Endothelial cell of umbilical vein (primary cell): ENCODE results near the gene XRN2. TPM values are rescaled to one million over a fixed set of nuclear protein-coding genes. Genes with fewer than 3 reads are reported as not detected.

Experiments used
- BruUV-seq: library from RNA; stranded (reverse); fragments of 400-500 nt; replicated peaks from 2 replicates; lab custom pipeline; 2021; lab: Mats Ljungman, UMichigan
- CTCF ChIA-PET: fragments of 300-600, 350-600 bp; sonication (Branson Sonifier 250); formaldehyde crosslinking; loops from one replicate; lab custom pipeline; 2021; ENCODE audit warnings: antibody characterized with exemption, inconsistent platforms; lab: Charles Lee
- POLR2A ChIA-PET: fragments of 300-600, 350-600 bp; sonication (Branson Sonifier 250); formaldehyde crosslinking; loops from one replicate; lab custom pipeline; 2021; ENCODE audit warnings: antibody characterized with exemption, inconsistent platforms; lab: Charles Lee
- DNase-seq: peaks from one replicate; pipeline ENCODE4 v3.0.0-alpha.2; 2011; ENCODE audit warnings: low read depth, low spot score
- FAIRE-seq: peaks from 2 replicates; lab custom pipeline; 2011; peaks lifted over from hg19 to GRCh38; lab: Jason Lieb, UNC
- H2AFZ ChIP-seq: 2 replicates; pipeline ENCODE4 v1.6.0; 2012; ENCODE audit warnings: low read depth, low read length, control low read depth, inconsistent platforms
- H3K27ac ChIP-seq: 2 replicates; pipeline ENCODE4 v1.5.1; 2011; ENCODE audit warnings: low read depth, mild to moderate bottlenecking, control low read depth, low read length, moderate library complexity; ENCODE audit not compliant: insufficient read depth
- H3K27me3 ChIP-seq, 2 experiments: 2 replicates each; pipeline versions ENCODE4 v1.6.0 to v1.6.1; 2011; ENCODE audit warnings: low read length in 2 of 2, mixed read lengths in 1 of 2; ENCODE audit not compliant: control insufficient read depth in 2 of 2, insufficient read depth in 2 of 2
- H3K36me3 ChIP-seq, 2 experiments: 2 replicates in 1 of 2; 3 replicates in 1 of 2; pipeline ENCODE4 v1.5.1; 2011; ENCODE audit warnings: low read length in 2 of 2, mild to moderate bottlenecking in 1 of 2, moderate library complexity in 1 of 2; ENCODE audit not compliant: control insufficient read depth in 2 of 2, insufficient read depth in 2 of 2; ENCODE audit errors: extremely low read depth in 1 of 2
- H3K4me1 ChIP-seq: 3 replicates; pipeline ENCODE4 v1.5.1; 2011; ENCODE audit warnings: mild to moderate bottlenecking, low read length; ENCODE audit not compliant: control insufficient read depth, insufficient read depth; ENCODE audit errors: extremely low read depth
- H3K4me2 ChIP-seq: 2 replicates; pipeline ENCODE4 v1.6.1; 2011; ENCODE audit warnings: low read length, control low read depth, mixed read lengths; ENCODE audit not compliant: insufficient read depth
- H3K4me3 ChIP-seq, 3 experiments: fragments of 200-600 bp in 1 of 3; sonication (generic), shearing (Covaris generic) in 1 of 3; replicated peaks in 1 of 3; 2 replicates each; pipeline ENCODE4 v1.5.1; 2011 to 2016; ENCODE audit warnings: control low read depth in 3 of 3, low read length in 3 of 3, mild to moderate bottlenecking in 2 of 3, inconsistent platforms in 1 of 3, low read depth in 1 of 3, moderate library complexity in 1 of 3; ENCODE audit not compliant: insufficient read depth in 1 of 3
- H3K79me2 ChIP-seq: 2 replicates; pipeline ENCODE4 v1.6.0; 2012; ENCODE audit warnings: low read length, inconsistent platforms; ENCODE audit not compliant: control insufficient read depth, insufficient read depth
- H3K9ac ChIP-seq: replicated peaks from 2 replicates; pipeline ENCODE3; 2011; ENCODE audit warnings: low read length, control low read depth; ENCODE audit not compliant: insufficient read depth; ENCODE audit errors: extremely low read depth
- H3K9me1 ChIP-seq: replicated peaks from 3 replicates; pipeline ENCODE4 v1.6.0; 2011; ENCODE audit warnings: mild to moderate bottlenecking, low read length; ENCODE audit not compliant: control insufficient read depth, insufficient read depth; ENCODE audit errors: extremely low read depth
- H3K9me3 ChIP-seq: replicated peaks from 2 replicates; pipeline ENCODE4 v1.5.1; 2012; ENCODE audit warnings: low read length, inconsistent platforms; ENCODE audit not compliant: control insufficient read depth, insufficient read depth
- H4K20me1 ChIP-seq: replicated peaks from 2 replicates; pipeline ENCODE3; 2011; ENCODE audit warnings: mild to moderate bottlenecking, low read length; ENCODE audit not compliant: control insufficient read depth, insufficient read depth; ENCODE audit errors: extremely low read depth
- EZH2 ChIP-seq: IDR thresholded peaks from 2 replicates; pipeline ENCODE4 v1.6.1; 2012; ENCODE audit warnings: borderline replicate concordance, low read depth, mild to moderate bottlenecking, moderate library complexity, low read length, inconsistent platforms; ENCODE audit not compliant: severe bottlenecking
- FOS ChIP-seq: IDR thresholded peaks from 2 replicates; pipeline ENCODE4 v1.6.1; 2011; ENCODE audit warnings: mild to moderate bottlenecking, low read length, moderate library complexity, borderline replicate concordance; ENCODE audit not compliant: insufficient read depth
- GATA2 ChIP-seq: IDR thresholded peaks from 2 replicates; pipeline ENCODE4 v1.7.0; 2011; ENCODE audit warnings: low read depth, mild to moderate bottlenecking, moderate library complexity, mixed read lengths, low read length; ENCODE audit not compliant: insufficient read length, insufficient read depth
- JUN ChIP-seq: IDR thresholded peaks from 2 replicates; pipeline ENCODE4 v1.6.1; 2011; ENCODE audit warnings: borderline replicate concordance, low read depth; ENCODE audit not compliant: insufficient read length, insufficient read depth
- MYC ChIP-seq: IDR thresholded peaks from one replicate; pipeline ENCODE4 v1.6.1; 2011; ENCODE audit warnings: mild to moderate bottlenecking, low read depth, low read length
- POLR2A ChIP-seq: IDR thresholded peaks from 2 replicates; pipeline ENCODE4 v1.6.1; 2012; ENCODE audit warnings: low read depth, mild to moderate bottlenecking, control low read depth, low read length
- POLR2AphosphoS5 ChIP-seq: IDR thresholded peaks from 2 replicates; pipeline ENCODE4 v1.6.1; 2012; ENCODE audit warnings: low read depth, mild to moderate bottlenecking, control low read depth, low read length, moderate library complexity; ENCODE audit not compliant: insufficient read depth
- dilution Hi-C: fragments of 300-500 bp; cut with MboI; formaldehyde crosslinking; loops from one replicate; pipeline ENCODE4 v1.15.0; 2019; ENCODE audit warnings: low sequenced_read_pairs; ENCODE audit not compliant: extremely low pct_ligation_motif_present
- intact Hi-C: fragments of 100-400 bp; cut with micrococcal nuclease; formaldehyde crosslinking; loops from one replicate; pipeline ENCODE4 v1.10.0; 2022
- polyA plus RNA-seq, 4 experiments: library from polyadenylated mRNA; depleted of rRNA in 3 of 4; stranded (reverse) in 3 of 4; unstranded in 1 of 4; fragments of >200 nt; gene quantifications; 2 replicates each; pipeline versions ENCODE4 v1.2.1 to v1.2.3, GENCODE V29; 2011 to 2012; ENCODE audit warnings: missing spikeins in 1 of 4
- total RNA-seq: library from RNA; stranded (reverse); gene quantifications from 2 replicates; pipeline ENCODE4 v1.2.3, GENCODE V29; 2021
- TF ChIP-seq, protein P1 (sequence below): IDR thresholded peaks from 2 replicates; pipeline ENCODE4 v1.6.1; 2011; ENCODE audit not compliant: insufficient read depth, insufficient read length
- TF ChIP-seq, protein P2 (sequence below), 2 donors: IDR thresholded peaks; 1 replicate in 1 of 2; 2 replicates in 1 of 2; pipeline ENCODE4 v1.5.1; 2011; ENCODE audit warnings: low read length in 2 of 2, mild to moderate bottlenecking in 2 of 2, moderate library complexity in 2 of 2, control low read depth in 1 of 2, inconsistent platforms in 1 of 2, low read depth in 1 of 2; ENCODE audit not compliant: insufficient read depth in 1 of 2; ENCODE audit errors: extremely low read depth in 1 of 2

The XRN2 gene
- total and polyA plus RNA-seq, 2 donors (not counting 3 experiments of a cell fraction or from before 2014, with no cell fraction given): 32.3 to 66.6 TPM

DNA sequence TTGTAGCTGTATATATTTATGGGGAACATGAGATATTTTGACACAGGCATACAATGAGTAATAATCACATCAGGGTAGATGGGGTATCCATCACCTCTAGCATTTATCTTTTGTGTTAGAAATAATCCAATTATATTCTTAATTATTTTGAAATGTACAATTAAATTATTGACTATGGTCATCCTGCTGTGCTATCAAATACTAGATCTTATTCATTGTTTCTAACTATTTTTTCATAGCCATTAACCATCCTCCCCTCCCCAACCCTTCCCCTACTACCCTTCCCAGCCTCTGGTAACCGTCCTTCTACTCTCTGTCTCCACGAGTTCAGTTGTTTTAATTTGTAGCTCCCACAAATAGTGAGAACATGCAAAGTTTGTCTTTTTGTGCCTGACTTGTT is 65.7 kb downstream of the XRN2 start:
- no TSS peak for BruUV-seq
- FAIRE-seq: no peak
- peaks cover 15% of the 10 kb centered on the region for H3K79me2 ChIP-seq
- H3K9me3 ChIP-seq: no peaks in the 10 kb centered on the region
- CTCF ChIA-PET: no interaction called here
- no peak overlapping the region for H2AFZ ChIP-seq
- dilution Hi-C loops: no loop called here
- H3K4me2 ChIP-seq: no peak overlapping the region
- POLR2A ChIA-PET: no interaction called here
- H3K9ac ChIP-seq: no peak overlapping the region
- intact Hi-C loops: no loop called here
- H3K27me3 ChIP-seq: no peaks in the 10 kb centered on the region
- no peak for DNase-seq
- H3K27ac ChIP-seq: no peak overlapping the region
- no peaks in the 10 kb centered on the region for H3K4me1 ChIP-seq
- TF ChIP-seq EZH2 (no peak), FOS (no peak), MYC (no peak), POLR2AphosphoS5 (no peak), JUN (no peak), GATA2 (no peak), POLR2A (no peak)
- TF ChIP-seq, protein P1, sequence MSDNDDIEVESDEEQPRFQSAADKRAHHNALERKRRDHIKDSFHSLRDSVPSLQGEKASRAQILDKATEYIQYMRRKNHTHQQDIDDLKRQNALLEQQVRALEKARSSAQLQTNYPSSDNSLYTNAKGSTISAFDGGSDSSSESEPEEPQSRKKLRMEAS: no peak
- TF ChIP-seq, protein P2, sequence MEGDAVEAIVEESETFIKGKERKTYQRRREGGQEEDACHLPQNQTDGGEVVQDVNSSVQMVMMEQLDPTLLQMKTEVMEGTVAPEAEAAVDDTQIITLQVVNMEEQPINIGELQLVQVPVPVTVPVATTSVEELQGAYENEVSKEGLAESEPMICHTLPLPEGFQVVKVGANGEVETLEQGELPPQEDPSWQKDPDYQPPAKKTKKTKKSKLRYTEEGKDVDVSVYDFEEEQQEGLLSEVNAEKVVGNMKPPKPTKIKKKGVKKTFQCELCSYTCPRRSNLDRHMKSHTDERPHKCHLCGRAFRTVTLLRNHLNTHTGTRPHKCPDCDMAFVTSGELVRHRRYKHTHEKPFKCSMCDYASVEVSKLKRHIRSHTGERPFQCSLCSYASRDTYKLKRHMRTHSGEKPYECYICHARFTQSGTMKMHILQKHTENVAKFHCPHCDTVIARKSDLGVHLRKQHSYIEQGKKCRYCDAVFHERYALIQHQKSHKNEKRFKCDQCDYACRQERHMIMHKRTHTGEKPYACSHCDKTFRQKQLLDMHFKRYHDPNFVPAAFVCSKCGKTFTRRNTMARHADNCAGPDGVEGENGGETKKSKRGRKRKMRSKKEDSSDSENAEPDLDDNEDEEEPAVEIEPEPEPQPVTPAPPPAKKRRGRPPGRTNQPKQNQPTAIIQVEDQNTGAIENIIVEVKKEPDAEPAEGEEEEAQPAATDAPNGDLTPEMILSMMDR (IDR thresholded peaks at IDR 0.05; ENCODE audit: extremely low read depth in 1 of 2, insufficient read depth in 1 of 2, low read depth in 1 of 2, low read length in 2 of 2): no peak
- H4K20me1 ChIP-seq: no peaks in the 10 kb centered on the region
- no peak overlapping the region for H3K4me3 ChIP-seq
- H3K9me1 ChIP-seq: no peaks in the 10 kb centered on the region
- peaks cover 0 to 14% of the 10 kb centered on the region in 2 experiments for H3K36me3 ChIP-seq
